ENCODE measurements around the gene MPRIP.

The MPRIP gene

DNA sequence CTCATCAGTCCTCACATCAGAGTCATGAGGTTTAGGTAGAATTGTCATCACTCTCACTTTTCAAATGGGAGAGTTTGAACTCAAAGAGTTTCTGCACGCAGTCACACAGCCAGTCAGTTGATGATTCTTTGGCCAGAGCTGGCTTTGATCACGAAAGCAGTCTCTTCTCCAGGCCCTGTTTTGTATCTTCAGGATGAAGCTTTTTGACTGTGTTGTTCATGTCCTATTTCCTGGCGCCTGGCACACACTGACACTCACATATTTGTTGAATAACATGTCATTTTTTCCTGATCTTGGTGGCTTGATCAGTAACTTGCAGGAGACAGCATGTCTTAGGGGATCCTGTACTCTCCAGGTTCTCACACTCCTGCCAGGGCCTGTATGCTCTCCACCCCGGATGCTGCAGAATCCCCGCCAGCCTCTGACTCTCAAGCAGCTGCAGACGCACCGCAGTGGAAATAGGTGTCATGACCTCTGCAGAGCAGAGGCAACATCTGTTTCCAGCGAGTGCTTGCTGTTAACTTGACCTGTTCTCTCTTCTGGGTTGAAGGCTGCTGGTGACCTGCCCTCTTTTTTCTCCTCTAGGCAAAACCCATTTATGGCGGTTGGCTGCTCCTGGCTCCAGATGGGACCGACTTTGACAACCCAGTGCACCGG, 33.0 kb downstream of the MPRIP start:
- no peak for TF ChIP-seq CTCF (IDR thresholded peaks at IDR 0.05; ENCODE audit: insufficient read depth, low read length, missing control alignments)

DNA sequence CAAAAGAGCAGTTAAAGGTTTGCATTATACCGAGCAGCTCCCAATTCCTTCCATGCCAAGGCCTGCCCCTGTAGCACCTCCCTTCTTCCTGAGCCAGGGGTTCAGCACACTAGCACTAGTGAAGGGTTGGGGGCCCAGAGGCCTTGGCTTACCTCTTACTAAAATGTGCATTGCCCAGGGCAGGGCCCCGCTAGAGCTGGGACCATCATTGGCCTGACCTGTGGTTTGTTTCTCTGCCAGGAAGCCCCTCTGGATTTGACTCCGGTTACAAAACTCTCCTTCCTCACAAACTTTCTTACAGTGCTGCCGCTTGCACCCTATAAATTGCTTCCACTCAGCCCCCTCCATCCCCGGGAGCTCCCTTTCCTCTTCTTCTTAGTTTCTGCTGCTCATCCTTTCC, 33.8 kb downstream of the MPRIP start:
- CTCF ChIA-PET, result interaction anchor here (1.2 to 1.3 kb wide), 2 partner anchors 14 to 56 kb away, joined by 3 read pairs; no protein-coding TSS in a partner anchor
- no peak for TF ChIP-seq CTCF (IDR thresholded peaks at IDR 0.05; ENCODE audit: insufficient read depth, low read length, missing control alignments)

More for the DNA sequence above, 33.0 kb downstream of the MPRIP start:
- ChIA-PET CTCF (interaction anchor here (1.2 to 1.3 kb wide), 2 partner anchors 13 to 55 kb away, joined by 3 read pairs; no protein-coding TSS in a partner anchor), POLR2A (no interaction called here)
- H3K4me3 ChIP-seq (ENCODE audit: low read depth, low read length), result no peak overlapping the region
- no peak for DNase-seq (ENCODE audit: low read depth, low spot score)

DNA sequence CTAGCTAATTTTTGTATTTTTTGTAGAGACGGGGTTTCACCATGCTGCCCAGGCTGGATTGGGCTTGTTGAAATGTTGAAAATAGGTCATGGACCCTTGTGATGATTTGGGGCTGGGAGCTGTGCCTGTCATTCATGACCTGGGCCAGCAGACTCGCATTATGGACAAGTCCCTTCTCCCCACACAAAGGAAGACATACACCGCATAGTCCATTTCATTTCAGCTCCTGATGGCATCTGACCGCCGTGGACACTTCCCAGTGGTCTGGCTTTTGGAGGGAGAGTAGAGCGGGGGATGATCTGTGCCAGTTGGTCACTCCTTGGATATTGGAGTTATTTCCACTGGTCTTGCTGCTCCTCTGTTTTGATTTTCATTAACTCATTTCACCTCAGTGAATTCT, 34.8 kb downstream of the MPRIP start:
- CTCF ChIA-PET, result interaction anchor here (1.1 kb wide), 1 partner anchor 78 kb away, joined by 3 read pairs; no protein-coding TSS in a partner anchor
- no peak for TF ChIP-seq CTCF (IDR thresholded peaks at IDR 0.05; ENCODE audit: insufficient read depth, low read length, missing control alignments)
- H3K4me3 ChIP-seq (ENCODE audit: low read depth, low read length), result no peak overlapping the region
- POLR2A ChIA-PET, result no interaction called here
- DNase-seq (ENCODE audit: low read depth, low spot score), result no peak

More for the DNA sequence above, 33.8 kb downstream of the MPRIP start:
- DNase-seq (ENCODE audit: low read depth, low spot score), result no peak
- POLR2A ChIA-PET, result no interaction called here
- H3K4me3 ChIP-seq (ENCODE audit: low read depth, low read length), result no peak overlapping the region

GRCh38 chr17:17077861-17078732, 35.8 kb downstream of the MPRIP start:
- no peak overlapping the region for H3K4me3 ChIP-seq (ENCODE audit: low read depth, low read length)
- TF ChIP-seq CTCF (IDR thresholded peaks at IDR 0.05; ENCODE audit: insufficient read depth, low read length, missing control alignments), result no peak
- ChIA-PET POLR2A (no interaction called here), CTCF (no interaction called here)
- no peak for DNase-seq (ENCODE audit: low read depth, low spot score)

- no peak for DNase-seq (ENCODE audit: low read depth, low spot score)
These were observed 36.6 kb downstream of the MPRIP start for GRCh38 chr17:17078832-17079231.

More at GRCh38 chr17:17078832-17079231, 36.6 kb downstream of the MPRIP start:
- H3K4me3 ChIP-seq (ENCODE audit: low read depth, low read length), result no peak overlapping the region
- CTCF ChIA-PET, result no interaction called here
- no peak for TF ChIP-seq CTCF (IDR thresholded peaks at IDR 0.05; ENCODE audit: insufficient read depth, low read length, missing control alignments)
- POLR2A ChIA-PET, result no interaction called here

Data from AG04449 (cell line).